Right cardiac atrium (tissue), 5 donors: ENCODE data around the gene CCSER1. TPM values are rescaled to one million over a fixed set of nuclear protein-coding genes. Genes with fewer than 3 reads are reported as not detected.

Experiments used
- ATAC-seq, 2 donors: fragments of 200-7000 bp; cut with Tn5 transposase; one replicate each; pipeline versions ENCODE4 v1.8.0 to v1.9.1; 2020; ENCODE audit warnings: moderate library complexity in 2 of 2, mild to moderate bottlenecking in 1 of 2
- DNase-seq, 3 donors: peaks; one replicate each; pipeline ENCODE4 v3.0.0-alpha.2; 2020
- H3K27ac ChIP-seq: one replicate; pipeline ENCODE4 v1.5.1; 2013; ENCODE audit warnings: mild to moderate bottlenecking, low read length, control low read depth, moderate library complexity
- H3K27me3 ChIP-seq: one replicate; pipeline ENCODE4 v1.6.1; 2013; ENCODE audit not compliant: control insufficient read depth, insufficient read depth
- H3K4me1 ChIP-seq: one replicate; pipeline ENCODE4 v1.6.1; 2013; ENCODE audit warnings: low read length; ENCODE audit not compliant: control insufficient read depth, insufficient read depth
- H3K4me3 ChIP-seq: one replicate; pipeline ENCODE4 v1.5.1; 2013; ENCODE audit warnings: low read length, control low read depth
- H3K9me3 ChIP-seq: one replicate; pipeline ENCODE4 v1.6.1; 2013; ENCODE audit warnings: low read length; ENCODE audit not compliant: control insufficient read depth
- WGBS: extraction: QIAGEN DNeasy Blood & Tissue Kit; methylation state at CpG from one replicate; pipeline ENCODE4 v1.1.7; 2013; 5-methylcytosine and 5-hydroxymethylcytosine counted together
- intact Hi-C, 4 donors: fragments of 100-400 bp; cut with DNase I; formaldehyde crosslinking; loops; one replicate each; pipeline versions ENCODE4 v1.11.0 to v1.14.0; 2022 to 2023
- polyA plus RNA-seq: library from polyadenylated mRNA; stranded (reverse); fragments of 200-250 nt; gene quantifications from one replicate; pipeline ENCODE4 v1.2.3, GENCODE V29; 2013
- total RNA-seq, 4 donors: library from RNA; stranded (reverse); fragmentation: NEBNext Ultra II Directional; extraction: Animal tissue kit (Norgen Biotek cat#: 25700); gene quantifications; one replicate each; pipeline ENCODE4 v1.2.1, GENCODE V29; 2021
- donor health status: healthy with polysubstance abuse.
- donor health status: DM: no; HTN: yes; CAD: no.
- donor health status: DM: no; HTN: no; CAD: no.
- donor health status: DM: no; HTN: yes; CAD: no; lungs with severe emphysema.
- donor health status: DM: yes; HTN: yes; CAD: no.

Gene CCSER1
- total and polyA plus RNA-seq, 5 donors = 2.7 to 12.9 (median 10.4) TPM

DNA sequence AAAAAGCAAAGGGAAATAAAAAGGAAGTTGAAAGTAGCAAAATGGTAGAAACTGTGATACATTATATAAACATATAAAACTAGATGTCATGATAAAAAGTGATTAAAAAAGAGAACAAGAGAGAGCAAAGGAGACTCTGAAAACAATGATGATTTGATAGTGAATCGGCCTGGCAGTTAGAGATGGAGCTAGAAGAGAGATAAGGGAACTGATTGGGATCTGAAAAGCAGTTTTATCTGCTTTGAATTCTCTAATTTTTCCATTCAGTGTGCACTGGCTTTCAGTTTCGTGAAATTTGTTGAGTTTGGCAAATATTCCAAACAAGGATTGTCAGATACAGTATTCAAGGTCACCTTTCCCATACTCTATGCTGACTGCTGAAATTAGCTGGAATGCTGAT lies 21.9 kb upstream of the CCSER1 start:
- intact Hi-C loops = no loop called here
- H3K4me3 ChIP-seq = no peak overlapping the region
- no peaks in the 10 kb centered on the region for H3K9me3 ChIP-seq
- no peaks in the 10 kb centered on the region for H3K27me3 ChIP-seq
- H3K4me1 ChIP-seq = no peaks in the 10 kb centered on the region
- WGBS = 36% methylated on average over 2 of the region's 2 CpGs
- no peak overlapping the region for H3K27ac ChIP-seq
- no peak for ATAC-seq
- no peak for DNase-seq

DNA sequence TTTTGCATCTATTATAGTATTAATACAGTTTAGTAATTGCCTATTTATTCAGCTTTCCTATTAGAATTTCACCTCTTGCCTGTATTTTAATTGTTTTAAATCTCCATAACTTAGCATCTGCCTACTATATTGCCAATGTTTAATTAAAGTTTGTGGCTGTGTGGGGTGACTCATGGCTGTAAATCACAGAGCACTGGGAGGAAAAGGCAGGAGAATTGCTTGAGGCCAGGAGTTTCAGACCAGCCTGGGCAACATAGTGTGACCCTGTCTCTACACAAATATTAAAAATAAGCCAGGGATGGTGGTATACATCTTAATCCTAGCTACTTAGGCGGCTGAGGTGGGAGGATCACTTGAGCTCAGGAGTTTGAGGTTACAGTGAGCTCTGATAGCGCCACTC lies 14.5 kb upstream of the CCSER1 start:
- intact Hi-C loops = no loop called here
- DNase-seq = no peak
- ATAC-seq = no peak
- H3K27me3 ChIP-seq = no peaks in the 10 kb centered on the region
- H3K4me1 ChIP-seq = no peaks in the 10 kb centered on the region
- no peak overlapping the region for H3K27ac ChIP-seq
- H3K4me3 ChIP-seq = no peak overlapping the region
- H3K9me3 ChIP-seq = no peaks in the 10 kb centered on the region
- WGBS = 84% methylated on average over 2 of the region's 2 CpGs

DNA sequence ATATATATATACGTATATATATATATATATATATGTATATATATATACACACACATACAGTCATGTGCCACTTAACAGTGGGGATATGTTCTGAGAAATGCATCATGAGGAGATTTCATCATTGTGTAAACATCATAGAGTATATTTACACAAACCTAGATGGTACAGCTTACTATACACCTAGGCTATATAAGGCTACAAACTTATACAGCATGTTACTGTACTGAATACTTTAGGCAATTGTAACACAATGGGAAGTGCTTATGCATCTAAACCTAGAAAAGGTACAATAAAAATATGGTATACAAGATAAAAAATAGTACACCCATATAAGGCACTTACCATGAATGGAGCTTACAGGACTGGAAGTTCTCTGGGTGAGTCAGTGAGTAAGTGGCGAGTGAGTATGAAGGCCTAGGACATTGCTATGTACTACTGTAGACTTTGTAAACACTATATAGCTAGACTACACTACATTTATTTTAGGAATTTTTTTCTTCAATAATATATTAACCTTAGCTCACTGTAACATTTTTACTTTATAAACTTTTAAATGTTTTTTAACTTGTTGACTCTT lies 13.2 kb upstream of the CCSER1 start:
- ATAC-seq (no peak), DNase-seq (no peak)
- WGBS = 55% methylated on average over 2 of the region's 2 CpGs
- no peaks in the 10 kb centered on the region for H3K9me3 ChIP-seq
- intact Hi-C loops = no loop called here
- no peak overlapping the region for H3K4me3 ChIP-seq
- no peaks in the 10 kb centered on the region for H3K4me1 ChIP-seq
- H3K27me3 ChIP-seq = no peaks in the 10 kb centered on the region
- H3K27ac ChIP-seq = no peak overlapping the region

DNA sequence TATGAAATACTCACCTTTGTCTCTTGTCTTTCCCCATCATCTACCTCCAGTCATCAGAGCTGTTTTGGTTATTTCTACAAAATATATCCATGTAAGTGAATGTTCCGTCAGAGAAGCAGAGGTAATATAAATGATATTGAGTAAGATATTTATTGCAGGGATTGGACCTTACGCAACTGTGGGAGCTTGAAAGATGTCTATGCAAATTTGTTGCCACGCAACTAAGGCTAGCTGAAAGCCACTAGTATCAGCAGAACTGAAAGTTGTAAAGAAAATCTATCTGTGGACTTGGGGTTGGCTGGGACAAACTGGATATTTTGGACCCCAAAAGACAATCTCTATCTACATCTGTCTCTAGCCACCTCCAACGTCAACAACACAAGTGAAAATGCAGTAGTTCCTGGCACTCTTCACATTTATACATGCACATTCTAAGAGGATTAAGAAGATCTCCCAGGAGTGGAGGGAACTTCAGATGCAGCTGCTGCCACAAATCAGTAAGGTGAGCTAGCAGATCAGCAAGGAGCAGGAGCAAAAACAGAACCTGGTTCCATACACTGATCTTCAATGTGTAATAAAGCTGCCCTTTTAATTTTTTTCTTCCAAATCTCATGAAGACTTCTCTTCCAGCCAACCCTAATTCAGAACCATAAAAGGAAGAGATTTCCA lies 8.5 kb upstream of the CCSER1 start:
- no peak overlapping the region for H3K4me3 ChIP-seq
- WGBS = 54% methylated on average over 4 of the region's 4 CpGs
- no peak for DNase-seq
- intact Hi-C loops = no loop called here
- no peaks in the 10 kb centered on the region for H3K9me3 ChIP-seq
- no peak overlapping the region for H3K27ac ChIP-seq
- ATAC-seq = no peak
- no peaks in the 10 kb centered on the region for H3K27me3 ChIP-seq
- H3K4me1 ChIP-seq = no peaks in the 10 kb centered on the region

DNA sequence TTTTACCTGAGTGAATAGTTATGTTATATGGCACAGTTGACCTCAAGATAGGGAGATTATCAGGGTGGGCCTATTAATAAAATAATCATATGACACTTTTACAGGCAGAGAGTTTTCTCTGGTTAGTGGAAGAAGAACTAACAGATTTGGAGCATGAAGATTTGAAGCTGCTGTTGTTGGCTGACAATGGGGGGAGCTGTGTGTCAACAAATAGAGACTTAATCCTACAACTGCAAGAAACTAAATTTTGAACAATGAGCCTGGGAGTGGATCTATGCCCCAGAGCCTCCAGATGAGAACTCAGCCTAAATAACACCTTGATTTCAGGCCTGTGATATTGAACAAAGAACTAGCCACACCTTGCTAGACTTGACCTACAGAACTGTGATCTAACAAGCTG lies 7.2 kb upstream of the CCSER1 start:
- no peaks in the 10 kb centered on the region for H3K4me1 ChIP-seq
- no peaks in the 10 kb centered on the region for H3K27me3 ChIP-seq
- intact Hi-C loops = loop anchor here in 2 of 4 donors (5.0 to 10.0 kb wide), 2 partner anchors 165 to 167 kb away; no protein-coding TSS in a partner anchor
- no peak overlapping the region for H3K4me3 ChIP-seq
- DNase-seq (no peak), ATAC-seq (peak in 1 of 2 donors; percentile 46)
- no peak overlapping the region for H3K27ac ChIP-seq
- no peaks in the 10 kb centered on the region for H3K9me3 ChIP-seq

DNA sequence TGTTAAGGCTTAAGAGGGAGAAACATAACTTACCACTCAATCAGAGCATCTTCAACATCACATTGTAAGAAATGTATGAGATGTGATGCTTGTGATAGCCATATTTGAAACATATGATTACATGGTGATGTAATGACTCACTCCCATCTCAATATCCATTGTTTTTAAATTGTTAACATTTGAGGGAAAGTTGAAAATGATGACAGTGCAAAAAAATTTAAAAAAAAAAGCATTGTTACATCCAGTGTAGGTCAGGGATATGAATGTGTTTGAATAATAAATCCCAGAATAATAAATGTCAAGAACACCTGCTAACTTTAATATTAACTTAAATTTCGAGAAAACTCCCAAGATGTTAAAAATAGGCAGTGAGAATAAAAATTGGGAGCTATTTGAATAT lies 6.4 kb upstream of the CCSER1 start:
- no peak for ATAC-seq
- H3K4me1 ChIP-seq = no peaks in the 10 kb centered on the region
- no peaks in the 10 kb centered on the region for H3K9me3 ChIP-seq
- intact Hi-C loops = loop anchor here in 2 of 4 donors (5.0 to 10.0 kb wide), 2 partner anchors 164 to 166 kb away; no protein-coding TSS in a partner anchor
- 74% methylated on average over 1 of the region's 1 CpG for WGBS
- no peak overlapping the region for H3K27ac ChIP-seq
- no peak for DNase-seq
- H3K4me3 ChIP-seq = no peak overlapping the region
- H3K27me3 ChIP-seq = no peaks in the 10 kb centered on the region

DNA sequence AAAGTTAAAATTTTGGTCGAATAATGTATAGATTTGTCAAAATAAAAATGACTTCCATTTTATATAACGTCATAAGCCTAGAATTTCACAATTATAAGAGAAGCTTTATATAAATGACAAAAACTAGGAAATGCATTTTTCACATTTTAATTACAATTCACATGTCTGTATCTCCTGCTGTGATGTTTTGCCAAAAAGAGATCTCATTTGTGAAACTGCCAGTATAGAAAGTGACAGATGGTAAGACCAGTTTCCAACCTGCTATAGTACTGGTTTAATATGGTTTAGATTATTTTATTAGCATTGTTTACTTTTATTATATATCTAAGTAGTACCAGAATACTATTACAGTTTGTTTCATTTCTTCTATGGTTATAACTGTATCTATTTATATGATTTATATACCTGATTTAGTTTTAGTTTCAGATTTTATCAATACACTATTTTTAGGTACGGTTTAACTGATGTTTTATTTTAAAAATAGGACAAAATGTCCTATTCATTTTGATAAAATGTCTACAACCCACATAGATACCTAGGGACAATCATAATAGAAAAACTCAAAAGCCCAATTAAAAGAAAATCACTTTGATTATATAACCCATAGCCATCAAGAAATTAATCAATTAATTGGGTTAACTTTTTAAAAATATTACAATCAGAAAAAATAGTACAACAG lies 5.4 kb upstream of the CCSER1 start:
- intact Hi-C loops = loop anchor here in 2 of 4 donors (5.0 to 10.0 kb wide), 2 partner anchors 163 to 165 kb away; no protein-coding TSS in a partner anchor
- Histone ChIP-seq H3K4me1 (no peaks in the 10 kb centered on the region), H3K9me3 (no peaks in the 10 kb centered on the region), H3K27me3 (no peaks in the 10 kb centered on the region), H3K4me3 (no peak overlapping the region), H3K27ac (no peak overlapping the region)
- WGBS = 61% methylated on average over 3 of the region's 3 CpGs
- no peak for ATAC-seq
- DNase-seq = no peak

DNA sequence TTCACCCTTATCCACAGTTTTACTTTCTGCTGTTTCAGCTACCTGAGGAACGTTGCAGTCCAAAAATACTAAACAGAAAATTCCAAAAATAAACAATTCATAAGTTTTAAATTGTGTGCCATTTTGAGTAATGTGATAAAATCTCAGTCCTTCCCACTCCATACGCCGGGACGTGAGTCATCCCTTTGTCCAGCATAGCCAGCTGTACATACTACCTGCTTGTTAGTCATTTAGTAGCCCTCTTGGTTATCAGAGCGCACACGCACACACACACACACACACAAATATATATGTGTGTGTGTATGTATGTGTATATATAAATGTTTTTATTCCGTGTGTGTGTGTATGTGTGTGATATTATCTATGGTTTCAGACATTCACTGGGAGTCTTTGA lies 4.8 kb upstream of the CCSER1 start:
- WGBS = 67% methylated on average over 7 of the region's 7 CpGs
- no peaks in the 10 kb centered on the region for H3K9me3 ChIP-seq
- no peak overlapping the region for H3K4me3 ChIP-seq
- no peak for DNase-seq
- no peaks in the 10 kb centered on the region for H3K27me3 ChIP-seq
- no peak for ATAC-seq
- no peak overlapping the region for H3K27ac ChIP-seq
- intact Hi-C loops = loop anchor here in 2 of 4 donors (5.0 to 10.0 kb wide), 2 partner anchors 162 to 165 kb away; no protein-coding TSS in a partner anchor
- no peaks in the 10 kb centered on the region for H3K4me1 ChIP-seq

DNA sequence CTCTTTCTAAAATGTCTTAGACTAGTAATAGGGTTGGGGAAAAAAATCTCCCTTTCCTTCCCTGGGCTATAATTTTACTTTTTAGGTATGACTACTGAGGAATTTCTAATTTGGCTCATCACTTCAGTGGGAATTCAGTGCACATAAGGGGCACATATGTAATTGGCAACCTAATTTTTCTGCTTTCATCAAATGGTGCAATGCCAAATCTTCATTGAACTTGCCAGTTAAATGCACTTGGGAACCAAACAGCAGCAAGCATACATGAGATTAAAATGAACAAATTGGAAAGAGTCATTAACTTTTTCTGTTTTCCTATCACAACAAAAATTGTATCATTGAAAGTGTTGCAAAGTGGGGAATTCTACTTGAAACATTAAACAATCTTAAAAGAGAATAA lies 2.9 kb upstream of the CCSER1 start:
- Histone ChIP-seq H3K9me3 (no peaks in the 10 kb centered on the region), H3K27ac (no peak overlapping the region), H3K27me3 (no peaks in the 10 kb centered on the region), H3K4me1 (no peaks in the 10 kb centered on the region), H3K4me3 (no peak overlapping the region)
- ATAC-seq = no peak
- DNase-seq = no peak
- intact Hi-C loops = loop anchor here in 2 of 4 donors (5.0 to 10.0 kb wide), 2 partner anchors 161 to 163 kb away; no protein-coding TSS in a partner anchor

DNA sequence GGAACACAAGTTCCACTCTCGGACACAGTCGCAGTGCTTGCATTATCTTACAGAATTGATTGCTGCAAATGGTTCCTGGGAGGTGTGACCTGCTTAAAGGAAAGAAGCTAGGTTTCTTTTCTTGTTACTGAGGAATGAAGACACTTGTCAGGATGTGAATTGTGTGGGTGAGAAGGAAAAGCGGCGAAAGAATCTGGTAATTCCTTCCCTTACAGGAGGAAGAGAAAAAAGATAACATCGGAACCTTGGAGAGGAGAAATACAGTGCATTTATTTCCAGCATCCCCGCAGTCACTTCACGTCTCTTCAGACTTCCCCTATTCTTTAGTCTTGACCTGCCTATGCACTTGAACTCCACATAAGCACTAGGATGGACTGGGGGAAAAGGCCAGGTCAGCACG lies 389 bp upstream of the CCSER1 start:
- 15% methylated on average over 8 of the region's 8 CpGs for WGBS
- ATAC-seq = no peak
- Histone ChIP-seq H3K9me3 (no peaks in the 10 kb centered on the region), H3K27me3 (no peaks in the 10 kb centered on the region), H3K4me1 (no peaks in the 10 kb centered on the region), H3K27ac (no peak overlapping the region), H3K4me3 (peak overlapping the region; percentile 53)
- DNase-seq = no peak
- intact Hi-C loops = loop anchor here in 1 of 4 donors (10.0 kb wide), 1 partner anchor 158 kb away; no protein-coding TSS in a partner anchor

DNA sequence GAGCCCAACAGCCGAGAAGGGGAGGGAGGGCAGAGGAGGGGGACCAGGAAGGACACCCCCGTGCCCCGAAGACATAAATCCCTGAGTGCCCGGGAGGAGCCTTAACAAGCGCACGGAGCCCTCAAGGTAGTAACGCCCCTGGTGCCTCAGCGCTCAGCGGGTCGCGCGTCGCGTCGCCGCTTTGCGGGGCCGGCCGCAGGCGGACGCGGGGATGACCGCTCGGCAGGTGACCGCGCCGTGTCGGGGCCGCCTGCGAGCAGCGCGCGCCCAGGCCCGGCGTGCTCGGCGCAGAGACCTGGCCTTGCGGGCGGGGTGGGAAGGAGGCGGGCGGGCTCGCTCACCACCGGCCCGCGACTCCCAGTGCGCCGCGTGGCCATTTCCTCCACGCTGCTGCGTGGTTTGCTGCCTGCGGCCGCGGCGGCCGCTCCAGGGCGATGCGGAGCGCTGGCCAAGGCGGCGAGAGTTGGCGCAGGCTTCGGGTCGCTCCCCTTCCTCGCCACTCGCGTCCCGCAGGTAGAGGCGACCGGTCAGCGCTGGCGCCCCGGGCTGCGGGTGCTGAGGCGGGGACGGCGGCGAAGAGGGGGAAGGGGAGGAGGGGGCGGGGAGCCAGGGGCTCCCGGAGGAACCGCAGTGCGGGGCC lies 632 bp downstream of the CCSER1 start:
- peak overlapping the region; percentile 51 for H3K27ac ChIP-seq
- no peaks in the 10 kb centered on the region for H3K4me1 ChIP-seq
- no peaks in the 10 kb centered on the region for H3K27me3 ChIP-seq
- peak overlapping the region; percentile 53 for H3K4me3 ChIP-seq
- DNase-seq = peak; percentile 20 to 63 (median 56)
- intact Hi-C loops = loop anchor here in 1 of 4 donors (10.0 kb wide), 1 partner anchor 157 kb away; no protein-coding TSS in a partner anchor
- under 1% methylated on average over 81 of the region's 81 CpGs for WGBS
- ATAC-seq = peak; percentile 67 to 74
- H3K9me3 ChIP-seq = no peaks in the 10 kb centered on the region
